ENCODE data around the gene RTL10.

RTL10 gene

DNA sequence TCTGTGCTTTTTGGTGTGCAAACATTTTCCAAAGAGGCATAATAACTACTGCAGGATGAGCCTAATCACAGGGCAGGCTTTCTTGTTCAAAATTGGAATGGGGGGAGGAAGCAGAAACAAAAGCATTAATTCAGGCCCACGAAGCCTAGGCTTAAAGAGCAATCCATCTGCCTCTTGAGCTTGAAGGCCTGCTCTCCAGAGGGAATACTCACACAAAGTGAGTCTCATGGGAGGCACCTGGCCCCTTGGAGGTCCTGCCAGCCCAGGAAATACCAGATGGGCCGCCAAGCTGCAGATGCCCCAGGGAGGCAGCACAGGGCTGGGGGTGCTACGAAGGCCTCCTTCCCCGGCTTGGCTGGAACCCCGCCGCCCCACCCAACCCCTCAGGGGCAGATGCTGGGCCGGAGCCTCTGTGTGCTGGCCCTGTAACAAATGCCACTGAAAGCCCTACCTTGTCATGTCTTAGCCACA is 47.6 kb upstream of the RTL10 start:
- TF ChIP-seq POLR2AphosphoS5 (IDR thresholded peaks at IDR 0.05; ENCODE audit: low read depth, low read length) (no peak), FOXP2 (optimal IDR thresholded peaks at IDR 0.05; ENCODE audit: borderline replicate concordance, extremely low read depth, extremely low read length, insufficient read depth) (no peak), SIN3A (IDR thresholded peaks at IDR 0.05; ENCODE audit: borderline replicate concordance, insufficient read depth, low read length) (no peak), TAF1 (IDR thresholded peaks at IDR 0.05; ENCODE audit: borderline replicate concordance, insufficient read depth, low read length) (no peak), REST (IDR thresholded peaks at IDR 0.05; ENCODE audit: insufficient read depth in 1 of 2, low read depth in 2 of 2, low read length in 2 of 2) (no peak)

- no peak for TF ChIP-seq SIN3A (IDR thresholded peaks at IDR 0.05; ENCODE audit: borderline replicate concordance, insufficient read depth, low read length)
Measured at GRCh38 chr22:19901577-19902244, 47.0 kb upstream of the RTL10 start.

GRCh38 chr22:19900707-19901436 is 46.2 kb upstream of the RTL10 start:
- no peak for TF ChIP-seq TAF1 (IDR thresholded peaks at IDR 0.05; ENCODE audit: borderline replicate concordance, insufficient read depth, low read length)
- no peak for TF ChIP-seq POLR2AphosphoS5 (IDR thresholded peaks at IDR 0.05; ENCODE audit: low read depth, low read length)
- TF ChIP-seq FOXP2 (optimal IDR thresholded peaks at IDR 0.05; ENCODE audit: borderline replicate concordance, extremely low read depth, extremely low read length, insufficient read depth), result no peak

DNA sequence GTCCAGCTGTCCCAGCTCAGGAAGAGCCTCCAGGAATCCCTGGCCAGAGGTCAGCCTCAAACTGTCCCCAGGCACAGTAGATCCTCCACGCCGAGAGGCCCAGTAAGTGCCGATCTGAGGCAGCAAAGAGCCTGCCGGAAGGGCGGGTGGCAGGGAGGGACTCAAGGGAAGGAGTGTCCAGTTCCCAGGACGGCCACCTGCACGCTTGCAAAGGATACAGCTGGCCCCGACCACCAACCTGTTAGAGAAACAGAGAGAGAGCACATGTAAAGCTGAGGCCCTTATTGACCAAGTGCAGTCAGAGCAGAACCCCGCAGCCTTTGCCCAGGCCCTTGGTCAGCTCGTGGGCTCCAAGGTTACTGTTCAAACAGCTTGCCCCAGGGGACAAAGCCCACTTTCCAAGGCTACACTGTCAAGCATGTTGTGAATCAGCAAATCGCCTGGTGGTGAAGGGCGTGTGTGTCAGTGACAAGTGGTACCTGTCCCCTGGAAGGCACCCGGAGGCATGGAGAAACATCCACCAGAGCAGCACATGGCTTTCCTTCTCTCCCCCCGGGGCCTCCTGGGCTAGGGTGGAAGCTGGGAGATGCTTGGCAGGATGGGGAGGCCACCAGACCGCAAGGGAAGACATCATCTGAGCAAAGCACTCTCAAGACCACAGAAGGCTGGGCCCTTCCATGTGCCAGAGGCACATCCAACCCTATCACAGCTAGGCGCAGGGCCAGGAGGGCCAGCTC is 44.3 kb upstream of the RTL10 start:
- TF ChIP-seq TAF1 (IDR thresholded peaks at IDR 0.05; ENCODE audit: borderline replicate concordance, insufficient read depth, low read length) (no peak), POLR2AphosphoS5 (IDR thresholded peaks at IDR 0.05; ENCODE audit: low read depth, low read length) (no peak), FOXP2 (optimal IDR thresholded peaks at IDR 0.05; ENCODE audit: borderline replicate concordance, extremely low read depth, extremely low read length, insufficient read depth) (no peak), SIN3A (IDR thresholded peaks at IDR 0.05; ENCODE audit: borderline replicate concordance, insufficient read depth, low read length) (no peak), REST (IDR thresholded peaks at IDR 0.05; ENCODE audit: insufficient read depth in 1 of 2, low read depth in 2 of 2, low read length in 2 of 2) (no peak)

GRCh38 chr22:19898145-19898544 is 43.5 kb upstream of the RTL10 start:
- TF ChIP-seq SIN3A (IDR thresholded peaks at IDR 0.05; ENCODE audit: borderline replicate concordance, insufficient read depth, low read length) (no peak), TAF1 (IDR thresholded peaks at IDR 0.05; ENCODE audit: borderline replicate concordance, insufficient read depth, low read length) (no peak), FOXP2 (optimal IDR thresholded peaks at IDR 0.05; ENCODE audit: borderline replicate concordance, extremely low read depth, extremely low read length, insufficient read depth) (no peak), REST (IDR thresholded peaks at IDR 0.05; ENCODE audit: insufficient read depth in 1 of 2, low read depth in 2 of 2, low read length in 2 of 2) (no peak), POLR2AphosphoS5 (IDR thresholded peaks at IDR 0.05; ENCODE audit: low read depth, low read length) (no peak)
